ENCODE data around the gene CAMLG. TPM values are rescaled to one million over a fixed set of nuclear protein-coding genes. Genes with fewer than 3 reads are reported as not detected.

The CAMLG gene
- total RNA-seq, 2 donors from 2014 or later: 38.2 to 65.1 TPM

Other genes starting within 250 kb of the CAMLG start
- 10 to 100 TPM; 73.4 to 80.8 TPM for gene JADE2, start 212.9 kb upstream of the CAMLG start, total RNA-seq
- 10 to 100 TPM; 44.0 to 47.1 TPM for gene SAR1B, start 105.7 kb upstream of the CAMLG start, total RNA-seq
- 10 to 100 TPM; 36.6 to 40.0 TPM for gene SEC24A, start 89.8 kb upstream of the CAMLG start, total RNA-seq
- gene DDX46, start 20.2 kb downstream of the CAMLG start, total RNA-seq: 100 to 1,000 TPM in 1 of 2 donors, 10 to 100 TPM in 1; 79.4 to 108 TPM
- gene C5orf24, start 107.4 kb downstream of the CAMLG start, total RNA-seq: 10 to 100 TPM; 32.5 to 36.9 TPM
- 10 to 100 TPM; 20.1 to 31.8 TPM for gene TXNDC15, start 135.8 kb downstream of the CAMLG start, total RNA-seq
- gene PCBD2, start 166.6 kb downstream of the CAMLG start, total RNA-seq: 10 to 100 TPM in 1 of 2 donors, 1 to 10 TPM in 1; 5.7 to 14.1 TPM
- gene CATSPER3, start 229.4 kb downstream of the CAMLG start, total RNA-seq: under 1 TPM; 0.23 to 0.51 TPM